Spleen (tissue), 11 donors: Measurements from ENCODE around the gene HSCB. TPM values are rescaled to one million over a fixed set of nuclear protein-coding genes. Genes with fewer than 3 reads are reported as not detected.

Experiments
- DNase-seq: peaks from one replicate; pipeline ENCODE4 v3.0.0-alpha.2; 2020
- H3K27ac ChIP-seq, 8 donors: fragments of 200-600 bp; sonication (generic) in 7 of 8; 1 replicate in 4 of 8; 2 replicates in 4 of 8; pipeline versions ENCODE4 v1.5.0 to v1.8.0; 2016 to 2021; ENCODE audit warnings: inconsistent platforms in 4 of 8, mild to moderate bottlenecking in 4 of 8, moderate library complexity in 1 of 8
- H3K27me3 ChIP-seq, 7 donors: fragments of 200-600 bp; sonication (generic) in 6 of 7; replicated peaks in 1 of 7; 1 replicate in 4 of 7; 2 replicates in 3 of 7; pipeline versions ENCODE4 v1.5.0 to v1.8.0; 2016 to 2021; ENCODE audit warnings: inconsistent platforms in 3 of 7, mild to moderate bottlenecking in 1 of 7
- H3K36me3 ChIP-seq, 6 donors: fragments of 200-600 bp; sonication (generic) in 5 of 6; 1 replicate in 4 of 6; 2 replicates in 2 of 6; pipeline versions ENCODE4 v1.5.0 to v1.8.0; 2016 to 2021; ENCODE audit warnings: inconsistent platforms in 2 of 6
- H3K4me1 ChIP-seq, 6 donors: fragments of 200-600 bp; sonication (generic) in 5 of 6; 1 replicate in 3 of 6; 2 replicates in 3 of 6; pipeline versions ENCODE4 v1.5.0 to v1.8.0; 2016 to 2021; ENCODE audit warnings: inconsistent platforms in 3 of 6
- H3K4me3 ChIP-seq, 8 donors: fragments of 200-600 bp; sonication (generic) in 7 of 8; 1 replicate in 4 of 8; 2 replicates in 4 of 8; pipeline versions ENCODE4 v1.5.0 to v1.8.0; 2016 to 2021; ENCODE audit warnings: inconsistent platforms in 4 of 8, mild to moderate bottlenecking in 4 of 8, moderate library complexity in 2 of 8
- H3K9me3 ChIP-seq, 8 donors: fragments of 200-600 bp; sonication (generic) in 7 of 8; 1 replicate in 4 of 8; 2 replicates in 4 of 8; pipeline versions ENCODE4 v1.5.0 to v1.8.0; 2016 to 2021; ENCODE audit warnings: inconsistent platforms in 4 of 8
- CTCF ChIP-seq, 11 experiments: fragments of 200-600 bp in 7 of 11; fragments of 450-650 bp in 4 of 11; sonication (generic) in 4 of 11; IDR thresholded peaks in 8 of 11; conservative IDR thresholded peaks in 3 of 11; 1 replicate in 7 of 11; 2 replicates in 4 of 11; pipeline versions ENCODE4 v1.4.0 to v1.8.0; 2016 to 2021; ENCODE audit warnings: antibody characterized with exemption in 11 of 11, inconsistent platforms in 4 of 11, mild to moderate bottlenecking in 1 of 11
- POLR2A ChIP-seq, 3 donors: fragments of 450-650 bp; IDR thresholded peaks; one replicate each; pipeline ENCODE4 v1.5.1; 2017; ENCODE audit warnings: antibody characterized with exemption in 3 of 3, mild to moderate bottlenecking in 1 of 3
- POLR2AphosphoS5 ChIP-seq, 3 donors: sonication (generic); formaldehyde crosslinking; IDR thresholded peaks; one replicate each; pipeline ENCODE4 v1.5.1; 2017; ENCODE audit warnings: antibody characterized with exemption in 3 of 3
- WGBS, 5 donors: extraction: QIAGEN DNeasy Blood & Tissue Kit in 3 of 5; methylation state at CpG; one replicate each; pipeline versions ENCODE4 v1.1.5 to v1.1.7; 2013 to 2018; 5-methylcytosine and 5-hydroxymethylcytosine counted together
- intact Hi-C: fragments of 100-400 bp; cut with DNase I; formaldehyde crosslinking; loops from one replicate; pipeline ENCODE4 v1.15.0; 2023; ENCODE audit warnings: low total_unique reads
- polyA plus RNA-seq, 3 donors: library from polyadenylated mRNA; stranded (reverse); fragments of 200-250 nt; gene quantifications; one replicate each; pipeline ENCODE4 v1.2.1, GENCODE V29; 2013
- total RNA-seq, 7 donors: library from RNA; depleted of rRNA in 3 of 7; stranded (reverse); fragments of >200 nt in 3 of 7; fragmentation: NEBNext Ultra II Directional in 4 of 7; extraction: Animal tissue kit (Norgen Biotek cat#: 25700) in 4 of 7; gene quantifications; one replicate each; pipeline versions ENCODE4 v1.1.0 to v1.2.1, GENCODE V29; 2016 to 2021
- donor health status: healthy with polysubstance abuse.
- donor health status: DM: no; HTN: no; CAD: no; lungs with moderate emphysema.
- donor health status: DM: no; HTN: no; CAD: no.
- donor health status: Bipolar disorder and iron deficiency.
- donor health status: healthy.
- donor health status: DM: no; HTN: no; CAD: no.
- donor health status: DM: yes; HTN: yes; CAD: no.

HSCB gene
- total and polyA plus RNA-seq, 10 donors, result 13.5 to 26.6 (median 19.0) TPM

GRCh38 chr22:28772633-28773460, 31.0 kb downstream of the HSCB start, which contains the start of gene CCDC117:
CCDC117 (plus strand) TSS chr22:28772695; CDS start chr22:28772850, 155 bp downstream.
- WGBS, 5 donors, result 0 to 1% (median 0%) methylated on average over 14 to 92 of the region's 92 CpGs
- DNase-seq, result peak; percentile 98
- H3K36me3 ChIP-seq, result peaks cover 0 to 39% (median 19%) of the 10 kb centered on the region in 6 donors
- H3K4me1 ChIP-seq, result peaks cover 7 to 54% (median 43%) of the 10 kb centered on the region in 6 donors
- intact Hi-C loops, result no loop called here
- H3K27ac ChIP-seq, result peak within 1 kb of the TSS; percentile 95 to 100 (median 99)
- peak in 1 of 3 donors; percentile 55 for TF ChIP-seq POLR2A (IDR thresholded peaks at IDR 0.05)
- peak; percentile 92 to 96 (median 92) for TF ChIP-seq POLR2AphosphoS5 (IDR thresholded peaks at IDR 0.05)
- TF ChIP-seq CTCF (IDR thresholded peaks at IDR 0.05 in 8 of 11, conservative IDR thresholded peaks at IDR 0.05 in 3 of 11), result peak in 7 of 11 experiments; percentile 15 to 55 (median 39)
- no peaks in the 10 kb centered on the region for H3K27me3 ChIP-seq
- peaks cover 0 to 8% (median 3%) of the 10 kb centered on the region in 8 donors for H3K9me3 ChIP-seq
- H3K4me3 ChIP-seq, result peak within 1 kb of the TSS; percentile 50 to 93 (median 76)

GRCh38 chr22:28773461-28773867, 31.6 kb downstream of the HSCB start:
- intact Hi-C loops, result no loop called here
- H3K27ac ChIP-seq, result peak overlapping the region; percentile 95 to 100 (median 99)

GRCh38 chr22:28774378-28774777, 32.5 kb downstream of the HSCB start:
- H3K27me3 ChIP-seq, result no peaks in the 10 kb centered on the region
- intact Hi-C loops, result no loop called here
- H3K4me1 ChIP-seq, result peaks cover 7 to 69% (median 51%) of the 10 kb centered on the region in 6 donors
- DNase-seq, result peak; percentile 12
- H3K36me3 ChIP-seq, result peaks cover 0 to 54% (median 24%) of the 10 kb centered on the region in 6 donors
- H3K4me3 ChIP-seq, result peak overlapping the region in 1 of 8 donors; percentile 73
- peak overlapping the region in 1 of 8 donors; percentile 99 for H3K27ac ChIP-seq
- TF ChIP-seq CTCF (IDR thresholded peaks at IDR 0.05 in 8 of 11, conservative IDR thresholded peaks at IDR 0.05 in 3 of 11) (no peak), POLR2AphosphoS5 (IDR thresholded peaks at IDR 0.05) (no peak), POLR2A (IDR thresholded peaks at IDR 0.05) (no peak)
- WGBS, 5 donors, result 70 to 88% (median 84%) methylated on average over 1 of the region's 1 CpG
- peaks cover 0 to 1% (median 0%) of the 10 kb centered on the region in 8 donors for H3K9me3 ChIP-seq

More at GRCh38 chr22:28773461-28773867, 31.6 kb downstream of the HSCB start:
- 0 to 2% (median 1%) methylated on average over 10 of the region's 10 CpGs for WGBS, 5 donors
- Histone ChIP-seq H3K36me3 (peaks cover 0 to 45% (median 24%) of the 10 kb centered on the region in 6 donors), H3K4me3 (peak overlapping the region; percentile 50 to 93 (median 76)), H3K4me1 (peaks cover 7 to 60% (median 47%) of the 10 kb centered on the region in 6 donors), H3K27me3 (no peaks in the 10 kb centered on the region), H3K9me3 (peaks cover 0 to 8% (median 3%) of the 10 kb centered on the region in 8 donors)
- no peak for TF ChIP-seq CTCF (IDR thresholded peaks at IDR 0.05 in 8 of 11, conservative IDR thresholded peaks at IDR 0.05 in 3 of 11)
- no peak for TF ChIP-seq POLR2A (IDR thresholded peaks at IDR 0.05)
- peak in 1 of 3 donors; percentile 1 for TF ChIP-seq POLR2AphosphoS5 (IDR thresholded peaks at IDR 0.05)
- DNase-seq, result no peak

GRCh38 chr22:28779833-28780232, 38.0 kb downstream of the HSCB start:
- Histone ChIP-seq H3K27me3 (no peaks in the 10 kb centered on the region), H3K4me1 (peaks cover under 1 to 67% (median 40%) of the 10 kb centered on the region in 6 donors), H3K27ac (no peak overlapping the region), H3K36me3 (peaks cover 0 to 100% (median 56%) of the 10 kb centered on the region in 6 donors), H3K4me3 (no peak overlapping the region), H3K9me3 (no peaks in the 10 kb centered on the region)
- WGBS, 5 donors, result 84 to 88% (median 87%) methylated on average over 5 of the region's 5 CpGs
- DNase-seq, result no peak
- TF ChIP-seq POLR2AphosphoS5 (IDR thresholded peaks at IDR 0.05) (no peak), CTCF (IDR thresholded peaks at IDR 0.05 in 8 of 11, conservative IDR thresholded peaks at IDR 0.05 in 3 of 11) (no peak), POLR2A (IDR thresholded peaks at IDR 0.05) (no peak)
- intact Hi-C loops, result no loop called here
